Measurements from ENCODE around the gene LRIT1.

The LRIT1 gene

GRCh38 chr10:84212014-84212413, 29.3 kb downstream of the LRIT1 start:
- DNase-seq = no peak

GRCh38 chr10:84211566-84211965, 29.8 kb downstream of the LRIT1 start:
- no peak for DNase-seq

GRCh38 chr10:84208023-84208422, 33.3 kb downstream of the LRIT1 start:
- no peak for DNase-seq

GRCh38 chr10:84205853-84206525, 35.4 kb downstream of the LRIT1 start:
- no peak for DNase-seq

- DNase-seq = peak; percentile 66
Observed at GRCh38 chr10:84205049-84205852, 36.1 kb downstream of the LRIT1 start.

- no peak for DNase-seq
Observed at GRCh38 chr10:84204610-84205009, 36.7 kb downstream of the LRIT1 start.

GRCh38 chr10:84204122-84204521, 37.2 kb downstream of the LRIT1 start:
- DNase-seq = no peak

GRCh38 chr10:84202349-84202748, 39.0 kb downstream of the LRIT1 start:
- DNase-seq = no peak

GRCh38 chr10:84201682-84202081, 39.7 kb downstream of the LRIT1 start:
- DNase-seq = no peak

- DNase-seq = no peak
Observed at GRCh38 chr10:84201244-84201606, 40.1 kb downstream of the LRIT1 start.

GRCh38 chr10:84200537-84201243, 40.7 kb downstream of the LRIT1 start:
- no peak for DNase-seq

- no peak for DNase-seq
Observed at GRCh38 chr10:84198206-84198915, 43.0 kb downstream of the LRIT1 start.

GRCh38 chr10:84197643-84198042, 43.7 kb downstream of the LRIT1 start:
- DNase-seq = no peak

GRCh38 chr10:84196941-84197340, 44.4 kb downstream of the LRIT1 start:
- DNase-seq = no peak

GRCh38 chr10:84196083-84196482, 45.3 kb downstream of the LRIT1 start:
- DNase-seq = no peak

- DNase-seq = no peak
Observed at GRCh38 chr10:84195044-84195830, 46.1 kb downstream of the LRIT1 start.

GRCh38 chr10:84194424-84195043, 46.8 kb downstream of the LRIT1 start, which contains the start of gene CDHR1:
Gene CDHR1, plus strand, starts transcription at chr10:84194537. Its CDS starts 224 bp downstream, at chr10:84194761.
- DNase-seq = peak; percentile 29

GRCh38 chr10:84193846-84194423, 47.4 kb downstream of the LRIT1 start:
- DNase-seq = no peak

- DNase-seq = no peak
Observed at GRCh38 chr10:84193327-84193726, 48.0 kb downstream of the LRIT1 start.

GRCh38 chr10:84191106-84191505, 50.2 kb downstream of the LRIT1 start:
- DNase-seq = no peak

GRCh38 chr10:84190621-84191020, 50.7 kb downstream of the LRIT1 start:
- DNase-seq = no peak
